ENCODE data around the gene S100A10.

Gene S100A10

GRCh38 chr1:151939779-151940178, 53.9 kb downstream of the S100A10 start:
- in situ Hi-C loops (cut with MboI; ENCODE audit: low sequenced_read_pairs) = loop anchor here (10.0 kb wide), 1 partner anchor 55 kb away; the partner anchor contains the start of gene S100A10

GRCh38 chr1:151939141-151939540, 54.5 kb downstream of the S100A10 start:
- in situ Hi-C loops (cut with MboI; ENCODE audit: low sequenced_read_pairs) = loop anchor here (10.0 kb wide), 1 partner anchor 56 kb away; the partner anchor contains the start of gene S100A10

DNA sequence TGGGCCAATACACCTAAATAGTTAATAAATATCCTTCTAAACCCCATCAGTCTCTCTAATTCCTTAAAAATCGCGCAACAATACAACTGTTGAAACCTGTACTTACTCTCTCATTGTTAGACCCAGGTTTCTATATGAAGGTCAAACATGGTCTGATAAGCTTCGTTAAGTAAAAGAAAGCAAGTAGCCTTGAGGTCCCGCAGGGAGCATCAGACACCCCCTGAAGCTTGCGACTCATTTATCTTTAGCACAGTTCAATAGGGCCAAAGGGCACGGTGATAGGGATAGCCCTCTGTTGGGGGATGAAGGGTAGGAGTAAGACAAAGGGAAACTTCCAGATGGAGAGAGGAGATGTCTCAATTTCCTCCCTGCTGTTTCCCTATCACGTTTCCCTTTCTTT, 57.0 kb downstream of the S100A10 start:
- in situ Hi-C loops (cut with MboI; ENCODE audit: low sequenced_read_pairs) = loop anchor here (10.0 kb wide), 1 partner anchor 58 kb away; the partner anchor contains the start of gene S100A10

- in situ Hi-C loops (cut with MboI; ENCODE audit: low sequenced_read_pairs) = loop anchor here (10.0 kb wide), 1 partner anchor 59 kb away; the partner anchor contains the start of gene S100A10
These were observed 57.6 kb downstream of the S100A10 start for GRCh38 chr1:151935894-151936602.

DNA sequence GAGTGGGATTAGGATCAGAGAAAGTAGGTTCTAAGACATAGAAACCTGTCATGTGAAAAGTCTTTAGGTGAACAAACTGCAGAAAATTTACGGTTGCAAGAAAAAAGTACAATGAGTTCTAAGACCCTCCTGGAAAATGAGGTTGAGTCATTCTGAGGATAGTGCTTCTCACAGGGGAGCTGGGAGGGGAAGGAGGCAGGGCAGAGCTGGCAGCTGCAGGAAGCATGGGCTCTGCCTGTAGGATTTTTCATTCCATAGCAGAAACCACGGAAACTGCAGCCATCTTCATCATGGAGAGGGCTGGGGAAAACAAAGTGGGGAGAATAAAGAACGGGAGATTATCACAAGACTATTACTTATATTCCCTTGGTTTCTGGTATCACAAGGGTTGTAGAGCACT, 58.5 kb downstream of the S100A10 start:
- in situ Hi-C loops (cut with MboI; ENCODE audit: low sequenced_read_pairs) = loop anchor here (10.0 kb wide), 1 partner anchor 60 kb away; the partner anchor contains the start of gene S100A10

GRCh38 chr1:151934048-151934493, 59.6 kb downstream of the S100A10 start:
- in situ Hi-C loops (cut with MboI; ENCODE audit: low sequenced_read_pairs) = loop anchor here (10.0 kb wide), 1 partner anchor 61 kb away; the partner anchor contains the start of gene S100A10
